Neural cell (in vitro differentiated cells): ENCODE data around the gene SMPD2. TPM values are rescaled to one million over a fixed set of nuclear protein-coding genes. Genes with fewer than 3 reads are reported as not detected.
"Not testable (repeated sequence)": the region's sequence is repeated elsewhere in the genome, so short reads cannot be mapped to it uniquely, and the experiment has no call there.

Experiments used
- H2AFZ ChIP-seq: fragments of 200-600, 300-800 bp; sonication (generic), shearing (Covaris generic); 2 replicates; pipeline ENCODE4 v1.6.0; 2014; ENCODE audit warnings: low read depth, mild to moderate bottlenecking, antibody characterized with exemption, low read length, moderate library complexity
- H3F3A ChIP-seq: fragments of 200-600 bp; shearing (Covaris generic); 2 replicates; pipeline ENCODE4 v1.6.1; 2016; ENCODE audit warnings: mild to moderate bottlenecking, moderate library complexity, mixed read lengths, antibody characterized with exemption, low read length; ENCODE audit not compliant: insufficient read depth, poor library complexity, severe bottlenecking
- H3K27ac ChIP-seq: fragments of 200-600, 300-800 bp; sonication (generic), shearing (Covaris generic); 2 replicates; pipeline ENCODE4 v1.5.1; 2014; ENCODE audit warnings: mild to moderate bottlenecking, low read length, moderate library complexity
- H3K27me3 ChIP-seq: fragments of 300-800, 200-600 bp; sonication (generic), shearing (Covaris generic); 2 replicates; pipeline ENCODE4 v1.6.0; 2014; ENCODE audit warnings: mild to moderate bottlenecking, low read depth, low read length, moderate library complexity; ENCODE audit not compliant: insufficient read depth
- H3K36me3 ChIP-seq: fragments of 300-800, 200-600 bp; sonication (generic), shearing (Covaris generic); 2 replicates; pipeline ENCODE4 v1.5.1; 2014; ENCODE audit warnings: mild to moderate bottlenecking, antibody characterized with exemption, low read length, moderate library complexity; ENCODE audit not compliant: insufficient read depth
- H3K4me2 ChIP-seq: fragments of 300-800, 200-600 bp; sonication (generic), shearing (Covaris generic); 2 replicates; pipeline ENCODE4 v1.6.0; 2014; ENCODE audit warnings: mild to moderate bottlenecking, low read length
- H3K4me3 ChIP-seq: fragments of 300-800, 200-600 bp; sonication (generic), shearing (Covaris generic); 2 replicates; pipeline ENCODE4 v1.5.1; 2014; ENCODE audit warnings: mild to moderate bottlenecking, low read length, moderate library complexity
- H3K79me2 ChIP-seq: fragments of 200-600 bp; shearing (Covaris generic); replicated peaks from 2 replicates; pipeline ENCODE4 v1.6.0; 2014; ENCODE audit warnings: mild to moderate bottlenecking, low read length, moderate library complexity; ENCODE audit not compliant: insufficient read depth
- H3K9ac ChIP-seq: fragments of 300-800, 200-600 bp; sonication (generic), shearing (Covaris generic); 2 replicates; pipeline ENCODE4 v1.6.1; 2016; ENCODE audit warnings: mild to moderate bottlenecking, low read length, mixed read lengths
- H3K9me2 ChIP-seq: fragments of 200-600 bp; shearing (Covaris generic); 2 replicates; pipeline ENCODE4 v1.6.1; 2016; ENCODE audit warnings: mild to moderate bottlenecking, low read length, mixed read lengths; ENCODE audit not compliant: insufficient read depth
- H3K9me3 ChIP-seq: fragments of 200-600, 300-800 bp; sonication (generic), shearing (Covaris generic); 2 replicates; pipeline ENCODE4 v1.6.1; 2016; ENCODE audit warnings: mild to moderate bottlenecking, mixed run types, low read length, moderate library complexity, mixed read lengths
- H4K20me1 ChIP-seq: fragments of 200-600 bp; shearing (Covaris generic); 2 replicates; pipeline ENCODE4 v1.6.1; 2016; ENCODE audit warnings: mild to moderate bottlenecking, mixed run types; ENCODE audit not compliant: insufficient read depth
- EP300 ChIP-seq: fragments of 450-650 bp; conservative IDR thresholded peaks from 2 replicates; pipeline ENCODE4 v1.6.1; 2014; ENCODE audit warnings: antibody characterized with exemption, mild to moderate bottlenecking, moderate library complexity; ENCODE audit not compliant: poor library complexity, severe bottlenecking
- EZH2 ChIP-seq: fragments of 200-600, 300-800 bp; shearing (Covaris generic), sonication (generic); IDR thresholded peaks from 2 replicates; pipeline ENCODE4 v1.6.1; 2014; ENCODE audit warnings: antibody characterized with exemption, low read length, borderline replicate concordance, mild to moderate bottlenecking; ENCODE audit not compliant: insufficient read depth, poor library complexity, severe bottlenecking
- MXI1 ChIP-seq: fragments of 450-650 bp; conservative IDR thresholded peaks from 2 replicates; pipeline ENCODE4 v1.6.1; 2014; ENCODE audit warnings: antibody characterized with exemption, mild to moderate bottlenecking; ENCODE audit not compliant: poor library complexity, severe bottlenecking
- POLR2AphosphoS5 ChIP-seq: IDR thresholded peaks from 2 replicates; pipeline ENCODE4 v1.6.1; 2012
- RAD21 ChIP-seq: fragments of 450-650 bp; conservative IDR thresholded peaks from 2 replicates; pipeline ENCODE4 v1.6.1; 2014; ENCODE audit warnings: antibody characterized with exemption, mild to moderate bottlenecking, moderate library complexity
- SMC3 ChIP-seq: fragments of 450-650 bp; conservative IDR thresholded peaks from 2 replicates; pipeline ENCODE4 v1.6.1; 2014; ENCODE audit warnings: antibody characterized with exemption, mild to moderate bottlenecking, moderate library complexity; ENCODE audit not compliant: poor library complexity
- TAF1 ChIP-seq: IDR thresholded peaks from 2 replicates; pipeline ENCODE4 v1.6.1; 2012; ENCODE audit warnings: low read depth
- polyA plus RNA-seq: library from polyadenylated mRNA; depleted of rRNA; stranded (reverse); fragments of >200 nt; gene quantifications from 2 replicates; pipeline ENCODE4 v1.2.3, GENCODE V29; 2014
- TF ChIP-seq, protein P1 (sequence below): fragments of 450-650 bp; IDR thresholded peaks from 2 replicates; pipeline ENCODE4 v1.5.1; 2014; ENCODE audit warnings: antibody characterized with exemption, mild to moderate bottlenecking, moderate library complexity; ENCODE audit not compliant: poor library complexity, severe bottlenecking
- TF ChIP-seq, protein P2 (sequence below): IDR thresholded peaks from 2 replicates; pipeline ENCODE4 v1.6.1; 2012; ENCODE audit warnings: borderline replicate concordance

The SMPD2 gene
- polyA plus RNA-seq, 1 donor from 2014 or later, result 8.0 TPM

- Histone ChIP-seq H3K4me3 (no peak overlapping the region), H3K79me2 (no peaks in the 10 kb centered on the region), H2AFZ (no peak overlapping the region), H3K36me3 (peaks cover 12% of the 10 kb centered on the region), H3K27ac (no peak overlapping the region), H3F3A (no peaks in the 10 kb centered on the region), H3K9me3 (no peaks in the 10 kb centered on the region), H3K27me3 (no peaks in the 10 kb centered on the region), H3K9me2 (no peaks in the 10 kb centered on the region), H4K20me1 (peaks cover 2% of the 10 kb centered on the region), H3K4me2 (no peak overlapping the region), H3K9ac (no peak overlapping the region)
- no peak for TF ChIP-seq EZH2
These were observed 19.8 kb downstream of the SMPD2 start for GRCh38 chr6:109460161-109460829.

DNA sequence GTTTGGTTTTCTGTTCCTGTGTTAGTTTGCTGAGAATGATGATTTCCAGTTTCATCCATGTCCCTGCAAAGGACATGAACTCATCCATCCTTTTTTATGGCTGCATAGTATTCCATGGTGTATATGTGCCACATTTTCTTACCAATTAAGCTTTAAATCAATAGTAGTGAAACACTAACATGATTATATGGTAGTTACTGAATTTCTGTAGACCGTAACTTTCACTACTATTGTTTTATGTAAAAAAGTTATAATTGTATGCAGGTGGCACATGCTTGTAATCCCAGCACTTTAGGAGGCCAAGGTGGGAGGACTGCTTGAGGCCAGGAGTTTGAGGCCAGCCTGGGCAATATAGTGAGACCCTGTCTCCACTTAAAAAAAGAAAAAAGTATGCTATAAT, 20.7 kb downstream of the SMPD2 start:
- H3K4me2 ChIP-seq, H3K9me2 ChIP-seq, H4K20me1 ChIP-seq, H3K27me3 ChIP-seq, H3K9me3 ChIP-seq, H3K79me2 ChIP-seq, H3F3A ChIP-seq, H2AFZ ChIP-seq, H3K4me3 ChIP-seq, H3K9ac ChIP-seq, H3K27ac ChIP-seq: not testable (repeated sequence)
- peaks cover 12% of the 10 kb centered on the region for H3K36me3 ChIP-seq

DNA sequence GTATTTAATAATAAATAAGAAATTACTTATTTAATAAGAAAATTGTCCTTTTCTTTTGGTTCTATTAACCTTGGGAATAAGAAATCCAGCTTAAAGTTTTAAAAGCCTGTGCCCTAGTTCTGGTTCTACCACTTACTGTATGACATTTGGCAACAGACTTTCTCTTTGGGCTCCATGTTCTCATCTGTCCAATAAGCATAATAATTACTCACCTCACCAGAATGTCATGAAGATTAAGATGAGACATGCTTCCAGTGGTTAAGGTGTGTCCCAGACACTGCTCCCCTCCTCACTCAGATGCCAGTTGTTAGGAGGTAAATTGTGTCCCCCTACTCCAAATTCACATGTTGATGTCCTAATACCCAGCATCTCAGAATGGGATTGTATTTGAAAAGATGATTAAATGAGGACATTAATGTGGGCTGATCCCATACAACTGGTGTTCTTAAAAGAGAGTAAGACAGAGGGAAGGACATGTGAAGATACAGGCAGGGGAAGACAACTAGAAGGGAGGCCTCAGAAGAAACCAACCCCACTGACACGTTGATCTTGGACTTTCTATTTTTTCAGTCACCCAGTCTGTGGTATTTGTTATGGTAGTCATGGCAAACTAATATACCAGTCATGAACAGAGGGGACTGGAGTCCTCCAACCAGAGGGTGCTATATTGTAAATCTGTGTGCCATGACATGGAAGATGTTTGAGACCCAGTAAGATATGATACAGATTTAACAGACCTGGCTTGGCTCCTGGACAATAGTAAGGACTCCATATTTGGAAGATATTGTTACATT, 21.4 kb downstream of the SMPD2 start:
- H3K36me3 ChIP-seq, result peaks cover 12% of the 10 kb centered on the region
- no peak overlapping the region for H3K4me3 ChIP-seq
- peaks cover 2% of the 10 kb centered on the region for H4K20me1 ChIP-seq
- H3K27me3 ChIP-seq, result no peaks in the 10 kb centered on the region
- H2AFZ ChIP-seq, result no peak overlapping the region
- H3K9ac ChIP-seq, result no peak overlapping the region
- H3K9me3 ChIP-seq, result no peaks in the 10 kb centered on the region
- H3K9me2 ChIP-seq, result no peaks in the 10 kb centered on the region
- no peak overlapping the region for H3K4me2 ChIP-seq
- H3K79me2 ChIP-seq, result no peaks in the 10 kb centered on the region
- no peak overlapping the region for H3K27ac ChIP-seq
- TF ChIP-seq TAF1 (no peak), EP300 (no peak), SMC3 (no peak), POLR2AphosphoS5 (no peak), RAD21 (no peak), EZH2 (no peak), MXI1 (no peak)
- TF ChIP-seq, protein P1, sequence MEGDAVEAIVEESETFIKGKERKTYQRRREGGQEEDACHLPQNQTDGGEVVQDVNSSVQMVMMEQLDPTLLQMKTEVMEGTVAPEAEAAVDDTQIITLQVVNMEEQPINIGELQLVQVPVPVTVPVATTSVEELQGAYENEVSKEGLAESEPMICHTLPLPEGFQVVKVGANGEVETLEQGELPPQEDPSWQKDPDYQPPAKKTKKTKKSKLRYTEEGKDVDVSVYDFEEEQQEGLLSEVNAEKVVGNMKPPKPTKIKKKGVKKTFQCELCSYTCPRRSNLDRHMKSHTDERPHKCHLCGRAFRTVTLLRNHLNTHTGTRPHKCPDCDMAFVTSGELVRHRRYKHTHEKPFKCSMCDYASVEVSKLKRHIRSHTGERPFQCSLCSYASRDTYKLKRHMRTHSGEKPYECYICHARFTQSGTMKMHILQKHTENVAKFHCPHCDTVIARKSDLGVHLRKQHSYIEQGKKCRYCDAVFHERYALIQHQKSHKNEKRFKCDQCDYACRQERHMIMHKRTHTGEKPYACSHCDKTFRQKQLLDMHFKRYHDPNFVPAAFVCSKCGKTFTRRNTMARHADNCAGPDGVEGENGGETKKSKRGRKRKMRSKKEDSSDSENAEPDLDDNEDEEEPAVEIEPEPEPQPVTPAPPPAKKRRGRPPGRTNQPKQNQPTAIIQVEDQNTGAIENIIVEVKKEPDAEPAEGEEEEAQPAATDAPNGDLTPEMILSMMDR, result no peak
- TF ChIP-seq, protein P2, sequence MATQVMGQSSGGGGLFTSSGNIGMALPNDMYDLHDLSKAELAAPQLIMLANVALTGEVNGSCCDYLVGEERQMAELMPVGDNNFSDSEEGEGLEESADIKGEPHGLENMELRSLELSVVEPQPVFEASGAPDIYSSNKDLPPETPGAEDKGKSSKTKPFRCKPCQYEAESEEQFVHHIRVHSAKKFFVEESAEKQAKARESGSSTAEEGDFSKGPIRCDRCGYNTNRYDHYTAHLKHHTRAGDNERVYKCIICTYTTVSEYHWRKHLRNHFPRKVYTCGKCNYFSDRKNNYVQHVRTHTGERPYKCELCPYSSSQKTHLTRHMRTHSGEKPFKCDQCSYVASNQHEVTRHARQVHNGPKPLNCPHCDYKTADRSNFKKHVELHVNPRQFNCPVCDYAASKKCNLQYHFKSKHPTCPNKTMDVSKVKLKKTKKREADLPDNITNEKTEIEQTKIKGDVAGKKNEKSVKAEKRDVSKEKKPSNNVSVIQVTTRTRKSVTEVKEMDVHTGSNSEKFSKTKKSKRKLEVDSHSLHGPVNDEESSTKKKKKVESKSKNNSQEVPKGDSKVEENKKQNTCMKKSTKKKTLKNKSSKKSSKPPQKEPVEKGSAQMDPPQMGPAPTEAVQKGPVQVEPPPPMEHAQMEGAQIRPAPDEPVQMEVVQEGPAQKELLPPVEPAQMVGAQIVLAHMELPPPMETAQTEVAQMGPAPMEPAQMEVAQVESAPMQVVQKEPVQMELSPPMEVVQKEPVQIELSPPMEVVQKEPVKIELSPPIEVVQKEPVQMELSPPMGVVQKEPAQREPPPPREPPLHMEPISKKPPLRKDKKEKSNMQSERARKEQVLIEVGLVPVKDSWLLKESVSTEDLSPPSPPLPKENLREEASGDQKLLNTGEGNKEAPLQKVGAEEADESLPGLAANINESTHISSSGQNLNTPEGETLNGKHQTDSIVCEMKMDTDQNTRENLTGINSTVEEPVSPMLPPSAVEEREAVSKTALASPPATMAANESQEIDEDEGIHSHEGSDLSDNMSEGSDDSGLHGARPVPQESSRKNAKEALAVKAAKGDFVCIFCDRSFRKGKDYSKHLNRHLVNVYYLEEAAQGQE, result no peak
- no peaks in the 10 kb centered on the region for H3F3A ChIP-seq
